G401.6 (cell line): Measurements from ENCODE around the gene IDH2.
A peak's percentile ranks its signal among the peaks of the same experiment; 100 is the strongest.
"Not testable (repeated sequence)": the region's sequence is repeated elsewhere in the genome, so short reads cannot be mapped to it uniquely, and the experiment has no call there.

Experiments
- FAIRE-seq: peaks from 2 replicates; lab custom pipeline; 2012; peaks lifted over from hg19 to GRCh38; lab: Jason Lieb, UNC

IDH2 gene

GRCh38 chr15:90101969-90102890 lies at the start of gene IDH2:
TSS of gene IDH2 (minus strand) at chr15:90102468. CDS start at chr15:90102390, 78 bp downstream.
- FAIRE-seq, result no peak

GRCh38 chr15:90150551-90150950 lies 48.3 kb upstream of the IDH2 start:
- not testable (repeated sequence) for FAIRE-seq

- no peak for FAIRE-seq
These were observed 47.5 kb upstream of the IDH2 start for GRCh38 chr15:90149609-90150340.

- not testable (repeated sequence) for FAIRE-seq
These were observed 44.0 kb upstream of the IDH2 start for GRCh38 chr15:90146198-90146761.

GRCh38 chr15:90145761-90146160 lies 43.5 kb upstream of the IDH2 start:
- no peak for FAIRE-seq

GRCh38 chr15:90145259-90145658 lies 43.0 kb upstream of the IDH2 start:
- FAIRE-seq, result no peak

- FAIRE-seq, result peak; percentile 17
These were observed 40.9 kb upstream of the IDH2 start for GRCh38 chr15:90143166-90143655.

GRCh38 chr15:90142216-90143165 lies 40.2 kb upstream of the IDH2 start:
- FAIRE-seq, result no peak

GRCh38 chr15:90141646-90142045 lies 39.4 kb upstream of the IDH2 start:
- FAIRE-seq, result no peak

GRCh38 chr15:90139549-90139948 lies 37.3 kb upstream of the IDH2 start:
- FAIRE-seq, result not testable (repeated sequence)

- no peak for FAIRE-seq
These were observed 36.0 kb upstream of the IDH2 start for GRCh38 chr15:90138071-90138833.

GRCh38 chr15:90132437-90132836 lies 30.2 kb upstream of the IDH2 start:
- FAIRE-seq, result no peak

GRCh38 chr15:90131848-90132247 lies 29.6 kb upstream of the IDH2 start:
- FAIRE-seq, result no peak

GRCh38 chr15:90130291-90130690 lies 28.0 kb upstream of the IDH2 start:
- FAIRE-seq, result no peak

- no peak for FAIRE-seq
These were observed 24.5 kb upstream of the IDH2 start for GRCh38 chr15:90126596-90127435.

GRCh38 chr15:90126022-90126421 lies 23.8 kb upstream of the IDH2 start:
- no peak for FAIRE-seq

GRCh38 chr15:90124507-90124906 lies 22.2 kb upstream of the IDH2 start:
- no peak for FAIRE-seq

- no peak for FAIRE-seq
These were observed 18.8 kb upstream of the IDH2 start for GRCh38 chr15:90121086-90121485.

GRCh38 chr15:90119367-90119766 lies 17.1 kb upstream of the IDH2 start:
- FAIRE-seq, result no peak

- FAIRE-seq, result no peak
These were observed 13.5 kb upstream of the IDH2 start for GRCh38 chr15:90115783-90116182.
